GM21619 (cell line): ENCODE data around the gene FCER1G.
"Not testable (repeated sequence)": the region's sequence is repeated elsewhere in the genome, so short reads cannot be mapped to it uniquely, and the experiment has no call there.

ENCODE experiments used
- ATAC-seq: cut with Tn5 transposase; IDR thresholded peaks from one replicate; pipeline ENCODE4 v1.9.1; 2021; ENCODE audit not compliant: unreplicated experiment

FCER1G gene

GRCh38 chr1:161206411-161207140 is 8.5 kb upstream of the FCER1G start:
- no peak for ATAC-seq

GRCh38 chr1:161207173-161207572 is 7.9 kb upstream of the FCER1G start:
- ATAC-seq = no peak

GRCh38 chr1:161209790-161210409 is 5.2 kb upstream of the FCER1G start:
- ATAC-seq = no peak

GRCh38 chr1:161214369-161214768 is 726 bp upstream of the FCER1G start:
- ATAC-seq = no peak

- peak; percentile 88 for ATAC-seq
Observed at GRCh38 chr1:161216945-161217712, 2.0 kb downstream of the FCER1G start.

- no peak for ATAC-seq
Observed at GRCh38 chr1:161217831-161218230, 2.7 kb downstream of the FCER1G start.

GRCh38 chr1:161218301-161219077 is 3.4 kb downstream of the FCER1G start:
- no peak for ATAC-seq

GRCh38 chr1:161219078-161219892 is 4.2 kb downstream of the FCER1G start:
- no peak for ATAC-seq

- ATAC-seq = no peak
Observed at GRCh38 chr1:161220002-161220401, 4.9 kb downstream of the FCER1G start.

- ATAC-seq = no peak
Observed at GRCh38 chr1:161222175-161223019, 7.3 kb downstream of the FCER1G start.

- ATAC-seq = no peak
Observed at GRCh38 chr1:161223805-161224694, 9.0 kb downstream of the FCER1G start.

- ATAC-seq = not testable (repeated sequence)
Observed at GRCh38 chr1:161224695-161225087, 9.6 kb downstream of the FCER1G start.

GRCh38 chr1:161225178-161225533 is 10.1 kb downstream of the FCER1G start:
- ATAC-seq = no peak

GRCh38 chr1:161225534-161226319 is 10.6 kb downstream of the FCER1G start, which contains the start of gene TOMM40L:
TOMM40L (plus strand) TSS chr1:161226060; CDS start chr1:161226490, 430 bp downstream.
- ATAC-seq = peak; percentile 95

- no peak for ATAC-seq
Observed at GRCh38 chr1:161226320-161226711, 11.2 kb downstream of the FCER1G start.

GRCh38 chr1:161226759-161227158 is 11.7 kb downstream of the FCER1G start:
- no peak for ATAC-seq

- ATAC-seq = peak; percentile 31
Observed at GRCh38 chr1:161227196-161227871, 12.2 kb downstream of the FCER1G start.
